Measurements from ENCODE around the gene FBXO21.

GRCh38 chr12:117096501-117097042 is 93.7 kb downstream of the FBXO21 start:
- TF ChIP-seq POLR2A (IDR thresholded peaks at IDR 0.05) (no peak), CTCF (IDR thresholded peaks at IDR 0.05) (no peak)
